ENCODE measurements around the gene TPX2. TPM values are rescaled to one million over a fixed set of nuclear protein-coding genes. Genes with fewer than 3 reads are reported as not detected.

The TPX2 gene
- polyA plus RNA-seq, 1 of the 3 experiments (the other 2 are of a cell fraction): 17.1 TPM

DNA sequence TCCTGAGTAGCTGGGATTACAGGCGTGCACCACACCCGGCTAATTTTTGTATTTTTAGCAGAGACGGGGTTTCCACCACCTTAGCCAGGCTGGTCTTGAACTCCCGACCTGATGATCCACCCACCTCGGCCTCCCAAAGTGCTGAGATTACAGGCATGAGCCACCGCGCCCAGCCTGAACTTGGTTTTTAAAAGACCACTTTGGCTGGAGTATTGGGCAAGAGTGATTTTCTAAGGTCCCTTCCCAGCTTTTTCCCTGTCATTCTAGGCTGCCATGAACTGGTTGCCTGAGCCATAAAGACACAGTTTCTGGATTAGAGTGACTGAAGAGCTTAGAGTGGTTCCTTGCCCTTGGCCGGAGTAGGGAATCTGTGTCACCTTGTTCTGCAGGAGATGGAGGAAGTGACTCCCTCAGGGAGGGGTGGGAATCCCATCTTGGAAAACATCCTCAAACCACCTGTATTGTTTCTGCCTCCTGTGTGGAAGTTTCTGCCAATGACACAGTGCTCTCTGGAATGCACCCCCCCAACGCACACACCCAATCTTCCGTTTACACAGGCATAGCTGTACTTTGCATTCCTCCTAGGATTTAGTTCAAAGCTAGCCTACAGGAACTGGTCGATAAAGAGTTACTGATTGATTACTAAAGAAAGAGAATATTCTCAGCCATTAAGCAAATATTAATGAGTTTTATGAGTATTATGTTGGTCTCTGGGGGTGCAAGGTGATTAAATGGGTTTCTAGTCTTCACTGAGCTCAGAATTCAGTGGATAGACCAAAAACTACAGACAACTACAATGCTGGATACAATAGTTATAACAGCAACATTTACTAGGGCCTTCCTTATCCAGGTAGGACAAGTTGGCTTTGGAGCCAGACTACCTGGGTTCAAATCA is 34.6 kb upstream of the TPX2 start (continued):
- TF ChIP-seq, protein P1, sequence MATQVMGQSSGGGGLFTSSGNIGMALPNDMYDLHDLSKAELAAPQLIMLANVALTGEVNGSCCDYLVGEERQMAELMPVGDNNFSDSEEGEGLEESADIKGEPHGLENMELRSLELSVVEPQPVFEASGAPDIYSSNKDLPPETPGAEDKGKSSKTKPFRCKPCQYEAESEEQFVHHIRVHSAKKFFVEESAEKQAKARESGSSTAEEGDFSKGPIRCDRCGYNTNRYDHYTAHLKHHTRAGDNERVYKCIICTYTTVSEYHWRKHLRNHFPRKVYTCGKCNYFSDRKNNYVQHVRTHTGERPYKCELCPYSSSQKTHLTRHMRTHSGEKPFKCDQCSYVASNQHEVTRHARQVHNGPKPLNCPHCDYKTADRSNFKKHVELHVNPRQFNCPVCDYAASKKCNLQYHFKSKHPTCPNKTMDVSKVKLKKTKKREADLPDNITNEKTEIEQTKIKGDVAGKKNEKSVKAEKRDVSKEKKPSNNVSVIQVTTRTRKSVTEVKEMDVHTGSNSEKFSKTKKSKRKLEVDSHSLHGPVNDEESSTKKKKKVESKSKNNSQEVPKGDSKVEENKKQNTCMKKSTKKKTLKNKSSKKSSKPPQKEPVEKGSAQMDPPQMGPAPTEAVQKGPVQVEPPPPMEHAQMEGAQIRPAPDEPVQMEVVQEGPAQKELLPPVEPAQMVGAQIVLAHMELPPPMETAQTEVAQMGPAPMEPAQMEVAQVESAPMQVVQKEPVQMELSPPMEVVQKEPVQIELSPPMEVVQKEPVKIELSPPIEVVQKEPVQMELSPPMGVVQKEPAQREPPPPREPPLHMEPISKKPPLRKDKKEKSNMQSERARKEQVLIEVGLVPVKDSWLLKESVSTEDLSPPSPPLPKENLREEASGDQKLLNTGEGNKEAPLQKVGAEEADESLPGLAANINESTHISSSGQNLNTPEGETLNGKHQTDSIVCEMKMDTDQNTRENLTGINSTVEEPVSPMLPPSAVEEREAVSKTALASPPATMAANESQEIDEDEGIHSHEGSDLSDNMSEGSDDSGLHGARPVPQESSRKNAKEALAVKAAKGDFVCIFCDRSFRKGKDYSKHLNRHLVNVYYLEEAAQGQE (IDR thresholded peaks at IDR 0.05; ENCODE audit: low read depth, low read length): no peak
- TF ChIP-seq, protein P2, sequence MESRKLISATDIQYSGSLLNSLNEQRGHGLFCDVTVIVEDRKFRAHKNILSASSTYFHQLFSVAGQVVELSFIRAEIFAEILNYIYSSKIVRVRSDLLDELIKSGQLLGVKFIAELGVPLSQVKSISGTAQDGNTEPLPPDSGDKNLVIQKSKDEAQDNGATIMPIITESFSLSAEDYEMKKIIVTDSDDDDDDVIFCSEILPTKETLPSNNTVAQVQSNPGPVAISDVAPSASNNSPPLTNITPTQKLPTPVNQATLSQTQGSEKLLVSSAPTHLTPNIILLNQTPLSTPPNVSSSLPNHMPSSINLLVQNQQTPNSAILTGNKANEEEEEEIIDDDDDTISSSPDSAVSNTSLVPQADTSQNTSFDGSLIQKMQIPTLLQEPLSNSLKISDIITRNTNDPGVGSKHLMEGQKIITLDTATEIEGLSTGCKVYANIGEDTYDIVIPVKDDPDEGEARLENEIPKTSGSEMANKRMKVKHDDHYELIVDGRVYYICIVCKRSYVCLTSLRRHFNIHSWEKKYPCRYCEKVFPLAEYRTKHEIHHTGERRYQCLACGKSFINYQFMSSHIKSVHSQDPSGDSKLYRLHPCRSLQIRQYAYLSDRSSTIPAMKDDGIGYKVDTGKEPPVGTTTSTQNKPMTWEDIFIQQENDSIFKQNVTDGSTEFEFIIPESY (IDR thresholded peaks at IDR 0.05; ENCODE audit: borderline replicate concordance, low read depth): no peak
- no peak for TF ChIP-seq FOXM1 (IDR thresholded peaks at IDR 0.05; ENCODE audit: low read depth)
- no peak for TF ChIP-seq GABPA (IDR thresholded peaks at IDR 0.05; ENCODE audit: low read depth)
- no peak for TF ChIP-seq JUND (IDR thresholded peaks at IDR 0.05)
- TF ChIP-seq TAF1 (IDR thresholded peaks at IDR 0.05; ENCODE audit: borderline replicate concordance, low read depth, low read length): no peak
- TF ChIP-seq, protein P3, sequence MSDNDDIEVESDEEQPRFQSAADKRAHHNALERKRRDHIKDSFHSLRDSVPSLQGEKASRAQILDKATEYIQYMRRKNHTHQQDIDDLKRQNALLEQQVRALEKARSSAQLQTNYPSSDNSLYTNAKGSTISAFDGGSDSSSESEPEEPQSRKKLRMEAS (IDR thresholded peaks at IDR 0.05; ENCODE audit: low read depth): no peak
- TF ChIP-seq, protein P4, sequence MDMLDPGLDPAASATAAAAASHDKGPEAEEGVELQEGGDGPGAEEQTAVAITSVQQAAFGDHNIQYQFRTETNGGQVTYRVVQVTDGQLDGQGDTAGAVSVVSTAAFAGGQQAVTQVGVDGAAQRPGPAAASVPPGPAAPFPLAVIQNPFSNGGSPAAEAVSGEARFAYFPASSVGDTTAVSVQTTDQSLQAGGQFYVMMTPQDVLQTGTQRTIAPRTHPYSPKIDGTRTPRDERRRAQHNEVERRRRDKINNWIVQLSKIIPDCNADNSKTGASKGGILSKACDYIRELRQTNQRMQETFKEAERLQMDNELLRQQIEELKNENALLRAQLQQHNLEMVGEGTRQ (IDR thresholded peaks at IDR 0.05; ENCODE audit: borderline replicate concordance, low read depth, low read length): no peak
- peak in 1 of 2 experiments; percentile 77; a peak in 1 of 4 replicates for TF ChIP-seq EP300 (IDR thresholded peaks at IDR 0.05; ENCODE audit: borderline replicate concordance in 1 of 2, low read depth in 1 of 2, low read length in 1 of 2)
- TF ChIP-seq ELF1 (IDR thresholded peaks at IDR 0.05): no peak

DNA sequence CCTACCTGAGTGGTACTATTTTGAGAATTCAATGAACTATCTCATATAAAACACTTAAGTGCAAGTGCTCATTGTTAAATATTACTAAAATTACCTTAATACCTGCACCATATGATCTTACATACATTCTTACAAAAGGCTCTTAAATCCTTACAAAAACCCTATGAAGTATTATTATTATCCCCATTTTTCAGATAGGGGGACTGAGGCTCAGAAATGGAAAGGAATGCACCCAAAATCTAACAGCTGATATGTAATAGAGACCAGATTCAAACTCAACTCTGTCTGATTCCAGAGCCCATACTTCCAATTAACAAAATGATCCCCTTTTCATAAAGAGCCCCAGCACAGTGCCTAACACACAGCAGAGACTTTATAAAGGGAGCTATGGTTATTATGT is 33.9 kb upstream of the TPX2 start:
- Histone ChIP-seq H3K4me1 (ENCODE audit: control insufficient read depth in 1 of 2, insufficient read depth in 2 of 2, low read depth in 1 of 2, low read length in 1 of 2) (peaks cover 0 to 11% of the 10 kb centered on the region in 2 experiments; a peak in 2 of 4 replicates), H3K4me2 (peak overlapping the region; percentile 13; the same call in 1 of the 2 replicates), H3K36me3 (replicated peaks in 1 of 2; ENCODE audit: control insufficient read depth in 1 of 2, insufficient read depth in 2 of 2, low read length in 1 of 2) (peaks cover 39 to 49% of the 10 kb centered on the region in 2 experiments), H3K27me3 (ENCODE audit: insufficient read depth) (no peaks in the 10 kb centered on the region), H3K27ac (ENCODE audit: low read depth in 2 of 2, low read length in 1 of 2) (peak overlapping the region; percentile 35 to 80; a peak in 3 of 4 replicates), H3K9me2 (no peaks in the 10 kb centered on the region), H2AFZ (ENCODE audit: low read depth) (no peak overlapping the region), H3F3A (replicated peaks; ENCODE audit: insufficient read depth) (peaks cover 41% of the 10 kb centered on the region), H3K79me2 (ENCODE audit: insufficient read depth) (peaks cover 100% of the 10 kb centered on the region), H3K9me3 (no peaks in the 10 kb centered on the region), H3K9ac (peak overlapping the region; percentile 28; the same call in 1 of the 2 replicates), H4K20me1 (ENCODE audit: insufficient read depth) (no peaks in the 10 kb centered on the region), H3K4me3 (ENCODE audit: low read depth in 2 of 2, low read length in 1 of 2) (no peak overlapping the region)
- TF ChIP-seq POLR2AphosphoS5 (IDR thresholded peaks at IDR 0.05; ENCODE audit: low read depth, low read length) (no peak), SIN3A (IDR thresholded peaks at IDR 0.05; ENCODE audit: borderline replicate concordance, low read depth, low read length) (no peak)
- TF ChIP-seq, protein P5, sequence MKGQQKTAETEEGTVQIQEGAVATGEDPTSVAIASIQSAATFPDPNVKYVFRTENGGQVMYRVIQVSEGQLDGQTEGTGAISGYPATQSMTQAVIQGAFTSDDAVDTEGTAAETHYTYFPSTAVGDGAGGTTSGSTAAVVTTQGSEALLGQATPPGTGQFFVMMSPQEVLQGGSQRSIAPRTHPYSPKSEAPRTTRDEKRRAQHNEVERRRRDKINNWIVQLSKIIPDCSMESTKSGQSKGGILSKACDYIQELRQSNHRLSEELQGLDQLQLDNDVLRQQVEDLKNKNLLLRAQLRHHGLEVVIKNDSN (IDR thresholded peaks at IDR 0.05; ENCODE audit: borderline replicate concordance, low read depth): no peak
- TF ChIP-seq, protein P1 (IDR thresholded peaks at IDR 0.05; ENCODE audit: low read depth, low read length): no peak
- TF ChIP-seq, protein P6, sequence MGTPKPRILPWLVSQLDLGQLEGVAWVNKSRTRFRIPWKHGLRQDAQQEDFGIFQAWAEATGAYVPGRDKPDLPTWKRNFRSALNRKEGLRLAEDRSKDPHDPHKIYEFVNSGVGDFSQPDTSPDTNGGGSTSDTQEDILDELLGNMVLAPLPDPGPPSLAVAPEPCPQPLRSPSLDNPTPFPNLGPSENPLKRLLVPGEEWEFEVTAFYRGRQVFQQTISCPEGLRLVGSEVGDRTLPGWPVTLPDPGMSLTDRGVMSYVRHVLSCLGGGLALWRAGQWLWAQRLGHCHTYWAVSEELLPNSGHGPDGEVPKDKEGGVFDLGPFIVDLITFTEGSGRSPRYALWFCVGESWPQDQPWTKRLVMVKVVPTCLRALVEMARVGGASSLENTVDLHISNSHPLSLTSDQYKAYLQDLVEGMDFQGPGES (IDR thresholded peaks at IDR 0.05; ENCODE audit: low read depth, low read length): no peak
- DNase-seq: no peak
- POLR2A ChIA-PET: no interaction called here
- CTCF ChIA-PET: interaction anchor here (4.6 kb wide), 1 partner anchor 18 kb away, joined by 18 read pairs; the partner anchor contains the start of gene BCL2L1
